8988T (cell line): Measurements from ENCODE around the gene PPP1R1B.
A peak's percentile ranks its signal among the peaks of the same experiment; 100 is the strongest.

Experiments
- DNase-seq: peaks from one replicate; pipeline ENCODE4 v3.0.0; 2011

PPP1R1B gene

DNA sequence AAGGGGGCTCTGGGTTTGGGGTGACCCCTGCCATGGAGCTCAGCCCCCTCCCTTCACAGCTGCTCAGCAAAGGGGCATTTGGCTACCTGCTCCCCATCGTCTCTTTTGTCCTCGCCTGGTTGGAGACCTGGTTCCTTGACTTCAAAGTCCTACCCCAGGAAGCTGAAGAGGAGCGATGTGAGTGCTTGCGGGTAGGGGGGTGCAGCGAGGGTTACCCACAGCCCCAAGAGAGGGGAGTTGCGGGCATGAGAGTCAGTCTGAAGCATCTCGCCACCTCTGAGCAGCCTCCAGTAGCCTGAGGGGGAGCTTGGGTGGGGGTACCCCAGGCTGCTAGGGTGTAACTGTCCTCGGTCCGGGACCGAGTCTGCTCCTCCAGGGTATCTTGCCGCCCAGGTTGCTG lies 31.6 kb downstream of the PPP1R1B start:
- no peak for DNase-seq

DNA sequence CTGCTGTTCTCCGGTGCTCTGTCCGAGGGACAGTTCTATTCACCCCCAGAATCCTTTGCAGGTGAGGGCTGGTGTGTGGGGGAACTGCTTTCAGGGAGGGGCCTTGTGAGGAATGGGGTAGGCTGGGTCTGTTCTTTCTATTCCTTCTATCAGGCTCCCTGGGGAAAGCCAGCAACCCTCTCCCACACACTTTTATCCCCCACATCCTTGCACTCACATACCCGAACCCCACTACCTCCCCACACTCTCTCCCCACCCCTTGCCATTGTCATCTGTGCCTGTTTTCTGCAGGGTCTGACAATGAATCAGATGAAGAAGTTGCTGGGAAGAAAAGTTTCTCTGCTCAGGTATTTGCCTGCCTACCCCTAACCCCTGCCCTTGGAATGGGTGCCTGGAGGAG lies 32.0 kb downstream of the PPP1R1B start:
- no peak for DNase-seq

DNA sequence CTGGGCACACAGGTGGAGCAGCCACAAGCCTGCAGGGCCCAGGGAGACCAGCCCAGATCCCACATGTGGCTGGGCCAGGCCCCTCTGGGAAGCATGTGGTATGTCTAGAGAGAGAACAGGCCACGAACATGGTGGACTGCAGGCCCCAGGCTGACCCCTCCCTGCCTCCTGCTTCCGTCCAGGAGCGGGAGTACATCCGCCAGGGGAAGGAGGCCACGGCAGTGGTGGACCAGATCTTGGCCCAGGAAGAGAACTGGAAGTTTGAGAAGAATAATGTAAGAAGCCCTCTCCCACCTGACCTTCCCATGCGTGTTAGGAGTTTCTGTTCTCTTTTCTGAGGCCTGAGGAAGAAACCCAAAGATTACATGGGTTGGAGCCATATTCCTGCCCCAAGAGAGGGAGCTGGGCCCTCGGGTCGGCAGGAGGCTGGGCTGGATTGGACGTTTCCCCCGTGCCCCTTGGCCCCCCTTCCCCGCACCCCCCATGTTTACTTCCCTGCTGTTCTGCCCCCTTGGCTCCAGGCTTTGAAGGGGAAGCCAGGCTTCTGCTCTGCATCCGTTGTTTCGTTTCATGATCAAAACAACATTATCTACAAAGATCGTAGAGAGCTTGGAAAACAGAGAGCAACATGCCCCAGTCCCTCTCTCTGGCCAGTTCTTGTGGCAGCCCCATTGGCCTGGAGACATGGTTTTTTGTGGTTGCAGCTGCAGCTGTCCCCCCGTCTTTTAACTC lies 32.7 kb downstream of the PPP1R1B start:
- DNase-seq, result no peak

DNA sequence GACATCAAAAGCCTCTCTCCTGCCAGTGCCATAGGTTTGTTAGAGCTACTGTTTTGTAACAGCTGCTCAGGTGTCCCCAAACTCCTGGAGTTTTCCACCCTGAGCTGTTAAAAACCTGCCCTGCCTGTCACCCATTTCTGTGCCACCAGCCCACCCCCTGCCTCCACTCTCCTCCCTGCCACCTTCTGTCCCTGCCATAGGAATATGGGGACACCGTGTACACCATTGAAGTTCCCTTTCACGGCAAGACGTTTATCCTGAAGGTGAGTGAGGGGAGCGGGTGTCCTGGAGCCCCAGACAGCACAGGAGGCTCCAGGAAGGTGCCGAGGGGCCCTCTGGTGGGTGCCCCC lies 33.2 kb downstream of the PPP1R1B start:
- DNase-seq, result no peak

DNA sequence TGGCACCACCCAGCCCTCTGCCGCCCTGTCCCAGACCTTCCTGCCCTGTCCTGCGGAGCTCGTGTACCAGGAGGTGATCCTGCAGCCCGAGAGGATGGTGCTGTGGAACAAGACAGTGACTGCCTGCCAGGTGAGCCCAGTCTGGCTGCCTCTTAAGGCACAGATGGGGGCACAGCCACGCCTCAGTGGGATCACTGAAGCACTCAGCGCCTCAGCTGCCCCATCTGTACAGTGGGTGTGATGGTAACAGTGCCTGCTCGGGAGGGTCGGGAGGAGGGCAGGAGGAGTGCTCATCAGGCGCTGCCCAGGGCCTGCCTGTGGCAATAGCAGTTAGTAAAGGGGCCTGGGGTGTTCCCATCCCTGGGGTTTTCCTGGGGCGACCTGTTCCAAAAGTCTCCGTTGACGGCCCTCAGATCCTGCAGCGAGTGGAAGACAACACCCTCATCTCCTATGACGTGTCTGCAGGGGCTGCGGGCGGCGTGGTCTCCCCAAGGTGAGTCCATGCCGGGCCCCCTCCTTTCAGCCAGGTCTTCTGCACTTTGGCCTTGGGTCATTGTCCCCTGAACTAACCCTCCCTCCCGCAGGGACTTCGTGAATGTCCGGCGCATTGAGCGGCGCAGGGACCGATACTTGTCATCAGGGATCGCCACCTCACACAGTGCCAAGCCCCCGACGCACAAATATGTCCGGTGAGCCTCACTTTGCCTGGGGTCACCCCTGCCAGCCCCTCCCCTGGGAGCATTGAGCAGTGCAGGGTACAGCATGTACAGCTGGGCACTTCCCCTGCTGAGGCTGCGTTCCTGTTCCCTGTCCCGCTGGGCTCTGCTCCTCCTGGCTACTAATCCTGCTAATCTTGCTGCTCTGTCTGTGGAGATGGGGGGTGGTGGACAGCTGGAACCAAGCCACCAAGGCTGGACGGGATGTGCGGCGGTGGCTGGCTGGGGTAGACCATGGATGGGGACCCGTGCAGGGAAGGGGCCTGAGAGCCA lies 33.9 kb downstream of the PPP1R1B start:
- DNase-seq, result no peak

DNA sequence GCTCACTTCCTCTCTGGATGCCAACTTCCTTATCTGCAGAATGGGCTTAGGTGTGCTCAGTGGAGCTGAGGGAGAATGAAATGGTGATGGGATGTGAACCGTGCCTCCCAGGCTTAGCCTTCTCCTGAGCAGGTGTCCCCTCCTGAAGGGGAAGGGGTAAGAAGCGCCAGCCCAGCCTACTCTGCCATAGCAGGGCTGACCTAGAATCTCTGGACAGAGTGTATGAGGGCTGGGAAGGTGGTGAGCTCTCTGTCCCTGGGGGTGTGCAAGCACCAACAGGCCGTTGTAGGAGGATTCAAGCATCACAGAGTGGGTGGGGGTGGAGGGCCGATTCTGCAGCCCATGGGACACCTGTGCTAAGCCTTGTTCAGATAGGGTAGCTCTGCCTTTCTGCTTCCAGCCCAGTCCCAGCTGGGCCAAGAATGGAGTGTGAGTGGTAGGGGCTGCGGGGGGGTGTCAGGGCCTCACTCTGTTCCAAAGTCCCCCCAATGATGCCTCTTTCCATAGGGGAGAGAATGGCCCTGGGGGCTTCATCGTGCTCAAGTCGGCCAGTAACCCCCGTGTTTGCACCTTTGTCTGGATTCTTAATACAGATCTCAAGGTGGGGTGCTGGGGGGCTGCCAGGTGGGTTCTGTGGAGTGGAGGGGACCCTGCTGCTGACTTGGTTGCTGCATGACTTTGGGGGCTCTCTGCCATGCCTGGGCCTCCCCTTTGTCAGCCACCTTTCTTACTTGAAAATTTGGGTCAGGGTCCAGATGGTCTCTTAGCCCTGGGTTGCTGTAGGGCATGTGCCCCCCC lies 35.2 kb downstream of the PPP1R1B start:
- DNase-seq, result no peak

DNA sequence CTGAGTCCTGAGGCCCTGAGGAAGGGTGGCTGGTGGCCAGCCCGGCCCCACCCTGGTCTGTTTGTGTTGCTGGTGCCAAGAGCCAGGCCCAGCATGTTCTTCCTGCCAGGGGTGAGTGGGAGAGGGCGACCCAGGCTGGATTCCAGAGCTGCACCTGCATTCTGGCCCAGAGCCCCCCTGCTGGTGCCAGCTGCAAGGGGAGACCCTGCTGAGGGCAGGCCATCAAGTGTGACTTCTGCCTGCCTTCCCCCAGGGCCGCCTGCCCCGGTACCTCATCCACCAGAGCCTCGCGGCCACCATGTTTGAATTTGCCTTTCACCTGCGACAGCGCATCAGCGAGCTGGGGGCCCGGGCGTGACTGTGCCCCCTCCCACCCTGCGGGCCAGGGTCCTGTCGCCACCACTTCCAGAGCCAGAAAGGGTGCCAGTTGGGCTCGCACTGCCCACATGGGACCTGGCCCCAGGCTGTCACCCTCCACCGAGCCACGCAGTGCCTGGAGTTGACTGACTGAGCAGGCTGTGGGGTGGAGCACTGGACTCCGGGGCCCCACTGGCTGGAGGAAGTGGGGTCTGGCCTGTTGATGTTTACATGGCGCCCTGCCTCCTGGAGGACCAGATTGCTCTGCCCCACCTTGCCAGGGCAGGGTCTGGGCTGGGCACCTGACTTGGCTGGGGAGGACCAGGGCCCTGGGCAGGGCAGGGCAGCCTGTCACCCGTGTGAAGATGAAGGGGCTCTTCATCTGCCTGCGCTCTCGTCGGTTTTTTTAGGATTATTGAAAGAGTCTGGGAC lies 36.0 kb downstream of the PPP1R1B start:
- DNase-seq, result no peak

DNA sequence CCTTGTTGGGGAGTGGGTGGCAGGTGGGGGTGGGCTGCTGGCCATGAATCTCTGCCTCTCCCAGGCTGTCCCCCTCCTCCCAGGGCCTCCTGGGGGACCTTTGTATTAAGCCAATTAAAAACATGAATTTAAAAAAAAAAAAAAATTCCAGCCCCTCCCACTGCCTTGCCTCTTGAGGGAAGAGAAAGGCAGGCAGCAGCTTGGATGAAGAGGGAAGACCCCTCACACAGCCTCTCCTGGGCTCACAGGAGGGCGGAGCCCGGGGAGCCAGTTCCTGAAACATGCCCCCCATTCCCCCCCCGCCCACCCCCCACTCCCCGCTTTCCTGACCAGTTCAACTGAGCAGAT lies 36.6 kb downstream of the PPP1R1B start:
- no peak for DNase-seq

DNA sequence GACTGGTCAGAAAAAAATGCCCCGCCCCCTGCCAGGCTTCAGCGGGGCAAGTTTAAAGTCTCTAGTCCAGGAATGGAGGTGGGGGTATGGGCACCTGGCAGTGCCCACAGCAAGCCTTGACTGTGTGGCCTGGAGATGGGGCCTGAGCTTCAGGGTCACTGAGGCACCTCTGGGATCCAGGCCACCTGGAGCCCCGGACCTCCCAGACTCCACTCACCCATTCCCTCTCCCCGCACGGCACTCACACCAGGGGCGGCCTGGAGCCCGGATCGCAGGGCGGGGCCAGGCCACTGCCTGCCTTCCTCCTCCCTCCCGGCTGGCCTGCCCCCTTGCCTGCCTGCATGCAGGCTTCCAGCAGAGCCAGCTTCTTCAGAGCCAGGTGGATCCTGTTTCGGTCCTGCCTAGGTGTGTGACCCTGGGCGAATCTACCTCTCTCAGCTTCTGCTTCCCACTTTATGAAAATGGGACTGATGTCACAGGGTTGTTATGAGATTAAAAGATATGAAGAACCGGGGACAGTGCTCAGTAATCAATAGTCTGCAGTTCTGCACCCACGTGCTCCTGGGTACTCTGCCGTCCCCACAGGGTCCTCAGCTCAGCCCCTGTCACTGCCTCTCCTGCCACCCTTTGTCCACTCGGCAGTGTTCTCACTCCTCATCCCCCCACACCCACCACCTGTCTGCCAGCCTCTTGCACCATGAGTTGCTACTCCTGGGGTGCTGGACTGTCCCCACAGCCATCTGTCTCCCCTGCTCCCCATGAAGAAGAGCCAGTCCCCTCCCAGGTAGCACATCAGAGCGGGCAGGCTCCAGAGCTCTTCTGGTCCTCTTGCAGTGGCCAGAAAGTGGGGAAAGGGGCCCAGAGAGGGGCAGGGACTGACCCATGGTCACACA lies 37.2 kb downstream of the PPP1R1B start:
- DNase-seq, result peak; percentile 83

DNA sequence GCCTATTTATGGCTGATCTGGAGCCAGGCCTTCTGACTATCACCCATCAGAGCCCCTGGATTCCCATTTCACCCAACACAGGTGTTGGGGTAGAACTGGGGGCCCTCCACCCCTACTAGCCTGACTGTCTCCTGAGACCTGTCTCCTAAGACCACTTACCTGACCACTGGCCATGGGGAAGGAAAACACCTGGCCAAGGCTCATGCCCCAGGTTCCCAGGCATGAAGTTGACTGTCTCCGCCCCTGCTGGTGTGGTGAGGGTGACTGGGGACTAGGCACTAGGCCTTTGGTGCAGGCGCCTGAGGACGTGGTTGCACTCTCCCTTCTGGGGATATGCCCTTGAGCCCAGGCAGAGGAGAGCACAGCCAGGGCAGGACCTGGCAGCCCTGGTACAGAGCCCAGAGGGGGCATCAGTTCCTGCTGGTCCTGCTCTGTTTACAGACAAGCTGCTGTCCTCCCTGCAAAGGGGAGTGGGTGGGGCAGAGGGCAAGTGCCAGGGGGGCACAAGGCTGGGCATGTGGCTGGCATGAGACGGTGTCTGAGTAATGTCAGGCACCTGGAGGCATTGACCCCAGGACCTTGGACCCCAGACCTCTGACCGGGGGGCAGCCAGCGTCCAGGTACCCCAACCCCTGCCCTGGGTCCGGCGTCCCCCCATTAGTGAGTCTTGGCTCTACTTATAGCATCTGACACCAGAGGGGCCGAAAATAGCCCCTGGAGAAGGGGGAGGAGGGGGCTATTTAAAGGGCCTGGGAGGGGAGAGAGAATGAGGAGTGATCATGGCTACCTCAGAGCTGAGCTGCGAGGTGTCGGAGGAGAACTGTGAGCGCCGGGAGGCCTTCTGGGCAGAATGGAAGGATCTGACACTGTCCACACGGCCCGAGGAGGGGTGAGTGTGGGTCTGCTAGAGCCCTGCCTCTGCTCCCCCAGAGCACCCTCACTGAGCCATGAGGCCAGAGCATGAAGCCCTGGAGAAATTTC lies 38.1 kb downstream of the PPP1R1B start, which contains the start of gene TCAP:
TSS of gene TCAP (plus strand) at position 769 of the 981 bp plus-strand sequence. CDS start at position 780, 11 bp downstream.
- DNase-seq, result no peak

DNA sequence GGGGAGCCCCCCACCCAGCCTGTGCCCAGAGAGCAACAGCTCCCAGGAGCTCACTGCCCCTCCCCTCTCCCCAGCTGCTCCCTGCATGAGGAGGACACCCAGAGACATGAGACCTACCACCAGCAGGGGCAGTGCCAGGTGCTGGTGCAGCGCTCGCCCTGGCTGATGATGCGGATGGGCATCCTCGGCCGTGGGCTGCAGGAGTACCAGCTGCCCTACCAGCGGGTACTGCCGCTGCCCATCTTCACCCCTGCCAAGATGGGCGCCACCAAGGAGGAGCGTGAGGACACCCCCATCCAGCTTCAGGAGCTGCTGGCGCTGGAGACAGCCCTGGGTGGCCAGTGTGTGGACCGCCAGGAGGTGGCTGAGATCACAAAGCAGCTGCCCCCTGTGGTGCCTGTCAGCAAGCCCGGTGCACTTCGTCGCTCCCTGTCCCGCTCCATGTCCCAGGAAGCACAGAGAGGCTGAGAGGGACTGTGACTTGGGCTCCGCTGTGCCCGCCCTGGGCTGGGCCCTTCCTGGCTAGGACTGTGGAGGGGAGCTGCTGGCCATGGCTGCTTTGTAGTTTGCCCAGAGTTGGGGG lies 39.0 kb downstream of the PPP1R1B start:
- DNase-seq, result peak; percentile 86

DNA sequence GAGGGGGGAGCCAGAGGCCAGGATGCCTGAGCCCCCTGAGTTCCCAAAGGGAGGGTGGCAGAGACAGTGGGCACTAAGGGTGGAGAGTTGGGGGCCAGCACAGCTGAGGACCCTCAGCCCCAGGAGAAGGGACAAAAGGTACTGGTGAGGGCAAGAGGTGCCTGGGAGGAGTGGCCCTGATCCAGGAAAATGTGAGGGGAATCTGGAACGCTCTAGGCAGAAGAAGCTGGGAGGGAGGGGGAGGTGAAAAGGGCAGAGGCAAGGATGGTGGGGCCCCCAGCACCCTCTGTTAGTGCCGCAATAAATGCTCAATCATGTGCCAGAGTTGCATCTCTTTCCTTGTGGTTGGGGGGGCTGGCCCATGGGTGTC lies 39.5 kb downstream of the PPP1R1B start:
- DNase-seq, result no peak

DNA sequence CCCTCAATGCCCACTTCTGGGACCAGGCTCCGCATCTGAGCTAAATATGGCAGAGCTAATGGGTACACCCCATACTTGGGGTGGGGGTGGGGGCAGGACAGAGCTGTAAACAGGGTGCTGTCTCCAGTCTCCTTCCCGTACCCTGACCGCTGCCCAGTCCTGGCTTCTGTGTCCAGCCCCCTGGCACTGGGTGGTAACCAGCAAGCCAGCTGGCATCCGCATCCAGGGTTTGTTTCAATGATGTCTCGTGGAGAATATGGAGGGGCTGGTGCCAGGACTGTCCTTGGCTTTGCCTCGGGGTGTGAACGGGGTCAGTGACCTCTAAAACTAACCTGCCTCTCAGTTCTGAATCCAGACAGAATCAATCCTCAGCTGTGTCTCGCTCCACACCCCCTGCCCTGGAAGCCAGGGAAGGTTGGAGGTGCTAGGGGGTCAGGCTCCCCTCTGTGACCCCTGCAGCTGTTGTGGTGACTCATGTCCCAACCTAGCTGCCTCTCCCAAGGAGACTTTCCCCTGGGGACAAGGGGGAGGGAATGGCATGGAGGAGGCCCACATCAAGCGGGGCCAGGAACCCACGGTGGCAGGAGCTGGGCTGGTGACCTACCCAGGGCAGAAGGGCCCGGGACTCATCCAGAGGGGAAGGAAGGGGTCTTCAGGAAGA lies 40.0 kb downstream of the PPP1R1B start:
- no peak for DNase-seq

DNA sequence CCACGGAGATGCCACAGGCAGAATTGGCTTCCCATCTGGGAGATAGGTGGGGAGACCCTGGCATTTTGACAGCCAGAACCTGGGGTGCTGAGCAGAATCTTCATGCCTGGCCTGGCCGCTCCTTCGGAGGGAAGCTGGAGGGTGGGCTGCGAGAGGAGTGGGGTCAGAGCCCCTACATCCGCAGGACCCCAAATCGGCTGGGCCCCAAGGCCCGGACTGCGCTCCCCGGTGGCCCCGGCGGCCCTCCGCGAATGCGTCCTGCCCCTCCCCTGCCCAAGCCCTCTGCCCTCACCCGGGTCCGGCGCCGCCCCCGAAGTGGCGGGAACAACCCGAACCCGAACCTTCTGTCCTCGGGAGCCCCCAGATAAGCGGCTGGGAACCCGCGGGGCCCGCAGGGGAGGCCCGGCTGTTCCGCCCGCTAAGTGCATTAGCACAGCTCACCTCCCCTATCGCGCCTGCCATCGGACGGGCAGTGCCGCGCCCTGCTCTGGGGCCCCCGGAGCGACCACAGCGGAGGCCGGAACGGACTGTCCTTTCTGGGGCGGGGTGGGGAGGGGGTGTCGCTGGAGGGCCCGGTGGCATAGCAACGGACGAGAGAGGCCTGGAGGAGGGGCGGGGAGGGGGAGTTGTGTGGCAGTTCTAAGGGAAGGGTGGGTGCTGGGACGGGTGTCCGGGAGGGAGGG lies 40.7 kb downstream of the PPP1R1B start:
- no peak for DNase-seq

DNA sequence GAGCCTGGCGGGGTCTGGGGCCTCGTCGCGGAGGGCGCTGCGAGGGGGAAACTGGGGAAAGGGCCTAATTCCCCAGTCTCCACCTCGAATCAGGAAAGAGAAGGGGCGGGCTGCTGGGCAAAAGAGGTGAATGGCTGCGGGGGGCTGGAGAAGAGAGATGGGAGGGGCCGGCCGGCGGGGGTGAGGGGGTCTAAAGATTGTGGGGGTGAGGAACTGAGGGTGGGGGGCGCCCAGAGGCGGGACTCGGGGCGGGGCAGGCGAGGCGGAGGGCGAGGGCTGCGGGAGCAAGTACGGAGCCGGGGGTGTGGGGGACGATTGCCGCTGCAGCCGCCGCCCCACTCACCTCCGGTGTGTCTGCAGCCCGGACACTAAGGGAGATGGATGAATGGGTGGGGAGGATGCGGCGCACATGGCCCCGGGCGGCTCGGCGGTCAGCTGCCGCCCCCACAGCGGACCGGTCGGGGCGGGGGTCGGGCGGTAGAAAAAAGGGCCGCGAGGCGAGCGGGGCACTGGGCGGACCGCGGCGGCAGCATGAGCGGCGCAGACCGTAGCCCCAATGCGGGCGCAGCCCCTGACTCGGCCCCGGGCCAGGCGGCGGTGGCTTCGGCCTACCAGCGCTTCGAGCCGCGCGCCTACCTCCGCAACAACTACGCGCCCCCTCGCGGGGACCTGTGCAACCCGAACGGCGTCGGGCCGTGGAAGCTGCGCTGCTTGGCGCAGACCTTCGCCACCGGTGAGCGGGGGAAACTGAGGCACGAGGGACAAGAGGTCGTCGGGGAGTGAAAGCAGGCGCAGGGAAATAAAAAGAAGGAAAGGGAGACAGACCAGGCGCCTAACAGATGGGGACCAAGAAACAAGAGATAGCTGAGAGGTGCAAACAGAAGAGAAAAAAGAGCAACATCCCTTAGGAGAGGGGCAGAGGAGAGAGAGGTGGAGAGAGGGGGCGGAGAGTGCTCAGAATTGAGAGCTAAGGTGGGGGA lies 41.5 kb downstream of the PPP1R1B start, which contains the start of gene PNMT:
TSS of gene PNMT (plus strand) at position 509 of the 980 bp plus-strand sequence. CDS start at position 532, 23 bp downstream.
- DNase-seq, result peak; percentile 79

DNA sequence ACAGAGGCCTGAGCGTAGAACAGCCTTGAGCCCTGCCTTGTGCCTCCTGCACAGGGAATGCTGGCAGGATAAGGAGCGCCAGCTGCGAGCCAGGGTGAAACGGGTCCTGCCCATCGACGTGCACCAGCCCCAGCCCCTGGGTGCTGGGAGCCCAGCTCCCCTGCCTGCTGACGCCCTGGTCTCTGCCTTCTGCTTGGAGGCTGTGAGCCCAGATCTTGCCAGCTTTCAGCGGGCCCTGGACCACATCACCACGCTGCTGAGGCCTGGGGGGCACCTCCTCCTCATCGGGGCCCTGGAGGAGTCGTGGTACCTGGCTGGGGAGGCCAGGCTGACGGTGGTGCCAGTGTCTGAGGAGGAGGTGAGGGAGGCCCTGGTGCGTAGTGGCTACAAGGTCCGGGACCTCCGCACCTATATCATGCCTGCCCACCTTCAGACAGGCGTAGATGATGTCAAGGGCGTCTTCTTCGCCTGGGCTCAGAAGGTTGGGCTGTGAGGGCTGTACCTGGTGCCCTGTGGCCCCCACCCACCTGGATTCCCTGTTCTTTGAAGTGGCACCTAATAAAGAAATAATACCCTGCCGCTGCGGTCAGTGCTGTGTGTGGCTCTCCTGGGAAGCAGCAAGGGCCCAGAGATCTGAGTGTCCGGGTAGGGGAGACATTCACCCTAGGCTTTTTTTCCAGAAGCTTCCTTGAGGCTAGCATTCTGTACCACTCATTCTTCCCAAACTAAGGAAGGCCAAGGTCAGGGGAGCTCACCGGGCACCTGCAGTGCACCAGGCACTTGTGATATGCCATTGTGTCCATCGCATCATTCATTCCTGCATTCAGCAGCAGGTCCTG lies 43.4 kb downstream of the PPP1R1B start:
- no peak for DNase-seq
